C4-2B (cell line): ENCODE measurements around the gene ZNF304.

ENCODE experiments used
- ZFX ChIP-seq: fragments of 450-650 bp; IDR thresholded peaks from 2 replicates; pipeline ENCODE4 v1.6.1; 2017
- TF ChIP-seq, protein P1 (sequence below): fragments of 450-650 bp; conservative IDR thresholded peaks from 2 replicates; pipeline ENCODE4 v1.5.1; 2017; ENCODE audit warnings: mild to moderate bottlenecking

DNA sequence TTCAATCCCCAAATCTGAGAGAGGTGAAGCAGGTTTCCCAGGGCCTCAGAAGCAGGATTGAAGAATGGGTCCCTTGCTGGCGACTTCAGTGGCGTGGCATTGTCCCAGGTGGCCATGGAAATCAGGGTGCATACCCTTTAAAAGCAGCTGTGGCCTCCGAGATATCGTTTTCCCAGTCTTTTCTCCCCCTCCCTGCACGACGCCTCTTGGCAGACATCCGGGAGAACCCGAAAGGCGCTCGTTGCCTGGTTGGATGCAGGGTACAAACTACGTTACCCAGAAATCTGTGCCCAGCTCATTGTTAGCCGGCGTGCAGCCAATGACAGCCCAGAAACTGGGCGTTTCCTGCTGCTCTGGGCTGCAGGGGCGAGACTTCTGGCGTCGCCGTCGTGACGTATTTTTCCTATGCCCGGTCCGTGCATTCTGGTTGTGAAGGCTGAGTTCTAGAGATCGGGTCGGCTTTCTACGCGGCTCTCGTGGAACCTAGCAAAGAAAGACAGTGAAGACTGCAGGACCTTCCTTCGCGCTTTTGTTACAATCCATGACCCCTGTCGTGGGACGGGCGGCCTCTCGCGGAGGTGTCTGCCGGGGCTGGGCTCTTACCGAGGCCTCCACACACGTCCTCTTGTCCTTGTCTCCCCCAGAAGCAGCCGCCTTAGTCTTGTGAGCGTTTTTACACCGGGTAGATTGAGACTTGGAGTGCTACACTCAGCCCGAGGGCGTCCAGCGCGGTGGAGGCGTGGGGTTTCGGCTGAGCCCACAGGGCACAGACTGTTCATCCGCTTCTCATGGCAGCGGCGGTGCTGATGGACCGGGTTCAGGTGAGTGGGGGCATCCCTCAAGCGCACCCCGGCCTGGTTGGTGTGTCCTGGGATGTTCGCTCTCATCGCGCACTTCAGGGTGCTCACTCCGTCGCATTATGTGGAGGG, at the start of gene ZNF304:
- TF ChIP-seq, protein P1, sequence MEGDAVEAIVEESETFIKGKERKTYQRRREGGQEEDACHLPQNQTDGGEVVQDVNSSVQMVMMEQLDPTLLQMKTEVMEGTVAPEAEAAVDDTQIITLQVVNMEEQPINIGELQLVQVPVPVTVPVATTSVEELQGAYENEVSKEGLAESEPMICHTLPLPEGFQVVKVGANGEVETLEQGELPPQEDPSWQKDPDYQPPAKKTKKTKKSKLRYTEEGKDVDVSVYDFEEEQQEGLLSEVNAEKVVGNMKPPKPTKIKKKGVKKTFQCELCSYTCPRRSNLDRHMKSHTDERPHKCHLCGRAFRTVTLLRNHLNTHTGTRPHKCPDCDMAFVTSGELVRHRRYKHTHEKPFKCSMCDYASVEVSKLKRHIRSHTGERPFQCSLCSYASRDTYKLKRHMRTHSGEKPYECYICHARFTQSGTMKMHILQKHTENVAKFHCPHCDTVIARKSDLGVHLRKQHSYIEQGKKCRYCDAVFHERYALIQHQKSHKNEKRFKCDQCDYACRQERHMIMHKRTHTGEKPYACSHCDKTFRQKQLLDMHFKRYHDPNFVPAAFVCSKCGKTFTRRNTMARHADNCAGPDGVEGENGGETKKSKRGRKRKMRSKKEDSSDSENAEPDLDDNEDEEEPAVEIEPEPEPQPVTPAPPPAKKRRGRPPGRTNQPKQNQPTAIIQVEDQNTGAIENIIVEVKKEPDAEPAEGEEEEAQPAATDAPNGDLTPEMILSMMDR: no peak
- peak; percentile 43; the same call in 1 of the 2 replicates for TF ChIP-seq ZFX
